HL-60/S4 (cell line): ENCODE data around the gene MPP1.

ENCODE experiments used
- in situ Hi-C: fragments of 300-500 bp; cut with MboI; formaldehyde crosslinking; loops from 2 replicates; pipeline ENCODE4 v1.14.3; 2022; ENCODE audit warnings: low sequenced_read_pairs

Gene MPP1

DNA sequence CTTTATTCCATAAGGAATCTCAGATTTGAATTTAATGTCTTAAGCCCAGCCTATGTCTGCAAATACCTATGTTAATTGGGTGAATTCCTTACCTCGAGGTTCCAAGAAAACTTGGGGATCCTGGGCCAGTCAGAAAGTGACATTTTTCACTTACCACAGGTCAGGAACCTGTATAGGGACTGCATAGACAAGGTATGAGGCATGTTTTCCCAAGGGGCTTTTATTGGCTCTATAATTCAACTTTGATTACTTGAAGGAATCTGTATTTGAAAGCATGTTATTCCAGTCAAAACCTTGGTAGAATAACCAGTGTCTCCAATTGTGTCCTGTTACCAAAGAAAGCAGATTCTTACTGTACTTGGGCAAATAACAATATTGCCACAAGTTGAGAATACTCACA lies 8.5 kb upstream of the MPP1 start:
- in situ Hi-C loops: no loop called here

DNA sequence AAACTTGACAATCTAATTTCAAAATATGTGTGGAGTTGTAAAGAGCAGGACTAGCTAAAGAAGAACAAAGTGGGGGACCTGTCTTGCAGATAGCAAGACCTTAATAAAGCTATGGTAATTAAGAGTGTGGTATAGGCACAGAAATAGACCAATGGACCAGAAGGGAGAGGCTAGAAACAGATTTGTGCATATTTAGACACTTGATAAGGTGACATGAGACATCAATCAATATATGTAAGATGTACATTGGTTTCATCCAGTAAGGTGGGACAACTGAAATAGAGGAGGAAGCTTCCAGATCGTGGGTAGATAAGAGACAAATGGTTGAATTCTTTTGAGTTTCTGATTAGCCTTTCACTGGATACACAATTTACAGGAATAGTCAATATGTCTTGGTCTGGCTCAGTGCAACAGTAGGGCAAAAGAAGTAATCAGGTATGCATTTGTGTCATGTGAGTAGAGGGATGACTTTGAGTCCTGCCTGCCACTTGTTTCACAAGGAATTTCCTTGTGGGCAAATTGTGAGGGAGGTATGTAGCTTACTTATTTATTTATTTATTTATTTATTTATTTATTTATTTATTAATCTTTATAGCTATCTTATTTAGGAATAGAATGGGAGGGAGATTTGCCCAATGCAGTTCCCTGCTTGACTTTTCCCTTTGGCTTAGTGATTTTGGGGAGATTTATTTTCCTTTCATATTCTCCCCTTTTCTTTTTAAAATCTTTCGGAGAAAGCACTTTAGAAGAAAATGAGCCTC lies 7.2 kb upstream of the MPP1 start:
- in situ Hi-C loops: no loop called here

DNA sequence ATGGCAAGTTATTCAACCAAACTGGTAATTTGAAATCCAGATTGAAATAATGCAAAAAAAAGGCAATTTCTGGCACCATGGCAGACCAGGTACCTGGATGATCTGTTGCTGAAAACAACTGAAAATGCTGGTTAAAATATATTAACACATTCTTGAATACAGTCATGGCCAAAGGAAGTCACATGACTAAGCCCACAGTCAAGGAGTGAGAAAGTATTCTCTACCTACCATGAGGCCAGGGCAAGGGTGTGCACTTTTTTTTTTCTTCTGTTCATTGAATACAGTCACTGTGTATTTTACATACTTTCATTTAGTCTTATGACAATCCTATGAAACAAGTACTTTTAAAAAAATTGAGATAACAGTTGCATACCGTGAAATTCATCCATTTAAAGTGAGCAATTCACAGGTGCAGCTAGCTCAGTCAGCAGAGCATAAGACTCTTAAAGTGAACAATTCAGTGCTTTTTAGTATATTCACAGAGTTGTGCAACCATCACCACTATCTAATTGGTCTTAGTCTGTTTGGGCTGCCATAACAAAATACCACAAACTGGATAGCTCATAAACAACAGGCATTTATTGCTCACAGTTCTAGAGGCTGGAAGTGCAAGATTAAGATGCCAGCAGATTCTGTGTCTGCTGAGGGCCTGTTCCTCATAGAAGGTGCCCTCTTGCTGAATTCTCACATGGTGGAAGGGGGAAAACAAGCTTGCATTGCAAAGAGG lies 4.8 kb upstream of the MPP1 start:
- in situ Hi-C loops: no loop called here

DNA sequence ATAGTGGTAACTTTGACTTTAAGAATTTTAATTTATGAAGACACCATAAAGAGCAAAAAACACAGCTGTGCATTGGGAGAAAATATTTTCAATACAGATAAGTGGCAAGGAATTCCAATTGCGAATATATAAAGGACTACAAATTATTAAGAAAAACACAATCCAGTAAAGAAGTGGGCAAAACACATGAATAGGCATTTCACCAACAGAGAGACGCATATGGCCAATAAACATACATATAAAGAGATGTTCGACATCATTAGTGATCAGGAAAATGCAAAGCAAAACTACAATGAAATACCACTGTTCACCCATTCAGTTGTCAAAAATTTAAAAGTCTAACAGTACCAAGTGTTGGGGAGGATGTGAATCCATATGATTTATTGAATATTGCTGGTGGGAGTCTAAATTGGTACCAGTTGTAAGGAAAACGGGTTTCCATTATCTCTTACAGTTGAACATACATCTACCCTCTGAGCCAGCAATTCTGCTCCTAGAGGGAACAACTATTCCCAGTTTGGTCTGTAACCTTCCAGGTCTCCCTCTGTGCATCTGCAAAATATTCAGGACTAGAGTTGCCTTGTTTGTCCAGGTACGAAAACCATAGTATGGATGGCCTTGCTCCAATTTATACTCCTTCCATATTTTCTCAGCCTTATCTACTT lies 1.7 kb upstream of the MPP1 start:
- in situ Hi-C loops: no loop called here

DNA sequence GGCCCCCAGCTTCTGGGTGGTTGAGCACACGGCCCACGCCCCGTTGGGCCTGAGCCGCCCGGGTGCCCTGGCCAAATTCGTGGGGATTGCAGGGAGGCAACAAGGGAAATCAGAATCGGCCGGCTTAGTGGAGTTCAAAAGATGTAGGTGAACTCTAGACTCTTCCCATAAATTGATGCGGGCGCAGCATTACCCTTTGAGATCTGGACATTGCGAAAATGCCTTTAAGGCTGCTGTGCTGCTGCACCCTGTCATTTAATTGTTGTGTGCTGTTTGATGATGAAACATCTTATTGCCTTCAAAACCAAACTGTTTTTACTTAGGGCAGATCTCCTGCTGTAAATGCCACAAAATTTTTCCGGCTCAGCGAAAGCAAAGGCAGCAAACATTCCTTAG lies 409 bp upstream of the MPP1 start:
- in situ Hi-C loops: no loop called here

DNA sequence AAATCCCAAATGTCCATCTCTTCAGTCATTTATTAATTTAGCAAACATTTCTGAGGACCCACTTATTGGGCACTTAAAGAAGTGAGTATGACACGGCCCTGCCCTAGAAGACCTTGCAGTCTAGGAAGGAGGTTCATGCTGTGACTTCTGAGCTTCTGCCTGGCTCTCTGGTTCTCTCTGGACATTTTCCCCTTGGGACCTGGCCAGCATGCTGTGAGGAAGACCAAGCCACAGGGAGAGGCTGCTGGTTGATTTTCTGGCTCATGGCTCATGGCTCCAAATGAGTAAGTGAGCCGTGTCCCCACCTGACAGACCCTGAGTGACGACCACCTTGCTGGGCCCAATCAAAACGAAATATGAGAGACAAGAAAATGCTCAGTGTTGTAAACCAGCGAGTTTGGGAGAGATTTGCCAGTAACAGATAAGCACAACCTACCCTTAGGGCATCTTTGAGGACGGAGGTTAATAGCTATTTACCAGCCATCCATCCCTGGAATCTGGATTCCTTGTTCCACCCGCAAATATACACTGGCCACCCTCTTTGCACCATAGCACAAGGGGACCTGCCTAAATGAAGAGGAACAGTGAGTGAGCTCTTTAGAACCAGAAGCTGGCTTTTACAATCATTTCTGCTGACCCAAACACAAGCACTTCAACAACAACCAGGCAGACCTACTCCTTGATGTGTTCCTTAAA lies 876 bp downstream of the MPP1 start:
- in situ Hi-C loops: no loop called here

DNA sequence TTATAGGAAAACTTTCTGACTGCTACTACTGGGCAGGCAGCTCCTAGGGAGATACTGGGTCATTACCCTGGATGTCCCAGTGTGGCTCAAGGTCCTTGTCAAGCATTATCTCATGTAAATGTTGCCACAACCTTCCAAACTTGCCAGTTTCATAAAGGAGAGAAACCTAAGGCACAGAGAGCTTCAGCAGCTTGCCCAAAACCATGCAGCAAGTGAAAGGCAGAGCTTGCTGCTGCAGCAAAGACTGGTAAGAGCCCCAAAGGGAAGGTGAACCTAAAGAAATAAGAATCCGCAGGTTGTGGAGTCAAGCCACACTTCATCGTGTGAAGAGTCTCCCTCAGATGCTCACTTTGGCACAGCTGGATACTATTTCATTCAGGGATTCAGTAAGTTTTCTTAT lies 2.3 kb downstream of the MPP1 start:
- in situ Hi-C loops: no loop called here

DNA sequence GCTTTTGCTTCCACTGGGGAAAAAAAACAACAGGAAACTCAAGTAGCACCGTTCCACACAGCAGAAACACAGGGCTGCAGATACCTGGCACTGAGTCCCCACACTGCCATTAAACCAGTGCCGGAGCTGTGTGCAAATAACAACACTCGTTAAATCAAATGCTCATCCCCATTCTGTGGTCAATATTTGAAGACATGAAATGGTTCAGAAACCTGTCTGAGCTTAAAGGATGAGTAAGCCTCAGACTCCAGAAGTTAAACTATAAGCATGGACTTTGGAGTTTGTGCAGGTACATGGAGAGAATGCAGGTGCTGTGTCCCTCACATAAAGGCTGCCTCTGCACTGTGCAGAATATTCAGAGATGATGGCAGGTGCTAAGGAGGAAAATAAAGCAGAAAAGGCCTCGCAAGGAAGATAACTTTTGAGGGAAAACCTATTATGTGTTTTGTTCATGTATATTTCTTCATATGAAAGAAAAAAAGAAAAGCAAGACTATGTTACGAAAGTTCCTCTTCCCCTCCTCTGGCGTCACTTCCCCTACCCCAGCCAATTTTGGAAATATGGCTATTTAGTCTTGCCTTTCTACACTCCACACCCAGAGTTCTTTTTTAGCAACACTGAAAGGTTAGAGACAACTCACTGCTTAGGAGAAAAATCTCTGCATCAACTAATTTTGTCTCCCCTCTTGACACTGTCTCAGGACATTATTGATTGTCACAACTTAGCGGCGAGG lies 4.6 kb downstream of the MPP1 start:
- in situ Hi-C loops: no loop called here

DNA sequence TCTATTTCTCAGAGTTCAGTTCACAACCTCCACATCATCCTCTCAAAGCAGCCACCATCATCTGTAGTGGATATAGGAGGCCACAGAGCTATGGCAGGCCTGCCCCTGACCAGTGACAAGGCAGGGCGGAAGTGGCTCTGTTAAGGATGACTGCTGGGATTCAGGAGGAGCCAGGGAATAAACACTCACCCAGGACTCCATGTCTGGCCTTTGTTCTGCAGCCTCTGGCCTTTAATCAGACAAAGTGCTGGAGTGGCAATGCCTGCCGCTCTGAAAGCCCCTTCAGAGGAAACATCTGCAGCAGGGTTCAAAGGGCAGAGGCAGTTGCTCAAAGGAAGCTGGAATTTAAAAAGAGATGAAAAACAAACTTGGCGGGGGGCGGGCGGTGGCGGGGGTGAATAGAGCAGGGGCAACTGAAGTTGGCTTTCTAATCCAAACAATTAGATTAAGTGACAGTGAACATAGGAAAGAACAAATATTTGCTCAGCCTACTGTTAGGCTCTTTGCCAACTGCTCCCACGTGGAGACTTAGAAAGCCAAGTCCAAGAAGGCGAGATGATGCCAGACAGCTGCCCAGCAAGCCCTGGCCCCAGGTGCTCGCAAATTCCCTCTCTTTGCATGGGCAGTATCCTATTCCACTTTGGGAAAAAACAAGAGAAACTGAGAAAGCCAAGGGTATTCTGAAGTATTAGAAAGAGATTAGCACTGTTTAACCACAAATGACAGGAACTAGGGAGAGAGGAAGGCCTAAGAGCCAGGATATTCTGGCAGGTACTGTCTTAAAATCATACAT lies 5.5 kb downstream of the MPP1 start:
- in situ Hi-C loops: no loop called here

DNA sequence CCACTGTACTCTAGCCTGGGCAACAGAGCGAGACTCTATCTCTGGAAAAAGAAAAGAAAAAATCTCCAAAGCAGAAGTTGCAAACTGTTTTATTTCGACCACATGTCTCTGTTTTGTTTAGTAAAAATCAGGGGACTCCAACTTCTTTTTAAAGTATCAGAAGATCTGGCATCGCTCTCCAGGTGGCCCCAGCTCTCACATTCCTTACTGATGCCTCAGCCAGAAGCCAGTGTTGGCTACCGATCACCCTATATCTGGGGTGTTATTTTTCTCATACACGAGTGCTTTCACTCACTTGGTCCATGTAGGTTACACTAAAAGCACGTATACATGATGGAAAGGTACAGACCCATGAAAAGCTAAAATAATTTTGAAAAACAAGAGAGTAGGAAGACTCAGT lies 8.3 kb downstream of the MPP1 start:
- in situ Hi-C loops: no loop called here

DNA sequence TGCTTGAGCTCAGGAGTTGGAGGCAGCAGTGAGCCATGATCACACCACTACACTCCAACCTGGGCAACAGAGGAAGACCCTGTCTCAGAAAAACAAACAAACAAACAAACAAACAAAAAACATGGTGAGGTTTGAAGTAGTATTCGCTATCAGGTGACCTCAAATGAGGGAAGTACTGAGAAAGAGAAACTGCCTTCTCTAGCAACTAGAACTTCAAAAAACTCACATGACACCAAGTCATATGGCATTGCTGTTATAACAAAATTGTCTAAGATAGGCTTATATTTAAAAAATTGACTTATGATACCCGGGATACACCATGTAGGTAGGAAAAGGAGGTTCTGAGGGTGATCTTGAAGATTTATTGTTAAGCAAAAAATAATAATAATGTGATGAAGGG lies 10.3 kb downstream of the MPP1 start:
- in situ Hi-C loops: no loop called here

DNA sequence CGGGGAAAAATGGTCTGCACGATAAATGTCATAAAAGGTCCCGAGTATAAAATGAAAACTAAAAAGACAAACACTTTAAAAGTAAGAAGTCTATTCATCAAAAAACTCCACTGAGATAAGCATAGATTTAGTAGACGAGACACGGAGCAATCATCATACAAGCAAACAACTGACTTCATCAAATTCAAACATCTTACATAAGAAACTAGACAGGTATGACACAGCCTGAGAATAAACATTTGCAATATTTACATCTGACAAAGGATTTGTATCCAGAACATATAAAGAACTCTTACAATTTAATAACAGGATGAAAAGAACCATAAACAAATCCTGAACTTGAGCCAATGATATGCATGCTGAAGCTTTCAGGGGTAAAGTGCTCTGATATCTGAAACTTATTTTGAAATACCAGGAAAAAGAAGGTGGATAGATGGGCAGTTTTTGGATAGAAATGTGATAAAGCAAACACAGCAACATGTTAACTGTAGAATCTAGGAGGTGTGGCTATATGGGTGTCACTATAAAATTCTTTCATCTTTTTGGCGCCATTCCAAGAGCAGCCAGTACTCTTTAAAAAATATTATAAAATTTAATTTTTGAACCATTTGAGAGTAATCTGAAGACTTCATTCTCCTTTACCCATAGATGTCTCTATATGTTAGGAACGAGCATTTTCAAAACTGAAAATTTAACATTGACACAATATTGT lies 12.0 kb downstream of the MPP1 start:
- in situ Hi-C loops: no loop called here

DNA sequence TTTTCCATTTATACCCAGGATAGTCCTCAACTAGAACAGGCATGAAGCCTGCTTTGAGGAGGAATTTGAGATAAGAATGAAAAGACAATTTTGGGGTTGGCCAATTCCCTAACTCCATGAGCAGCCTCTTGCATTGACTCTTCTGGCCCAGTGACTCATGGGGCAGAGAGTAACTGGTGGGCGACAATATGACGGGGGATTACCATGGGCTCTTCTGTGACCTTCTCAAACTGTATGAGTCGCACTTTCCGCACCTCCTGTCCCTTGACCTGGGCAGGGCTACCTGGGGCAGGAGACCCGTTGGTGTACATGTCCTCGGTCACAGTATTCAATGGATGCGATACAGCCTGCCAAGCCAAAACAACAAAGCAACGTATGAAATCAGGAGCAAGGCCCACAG lies 13.3 kb downstream of the MPP1 start:
- in situ Hi-C loops: no loop called here

DNA sequence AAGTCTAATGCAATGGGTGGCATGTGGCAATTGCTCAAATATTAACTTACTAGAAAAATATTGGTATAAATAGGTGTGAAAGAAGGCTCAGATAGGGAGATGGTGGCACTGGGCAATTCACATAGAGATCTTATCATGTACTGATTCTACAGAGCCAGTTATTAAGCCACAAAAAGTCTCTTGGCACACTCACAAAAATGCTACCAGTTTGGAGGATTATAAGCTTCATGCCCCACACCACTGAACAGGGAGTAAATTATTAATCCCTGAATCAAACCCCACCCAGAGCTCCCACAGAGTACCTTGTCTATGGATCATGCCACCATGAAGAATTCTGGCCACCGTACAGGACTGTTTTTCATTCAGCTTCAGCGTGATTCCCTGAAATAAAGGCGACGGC lies 13.8 kb downstream of the MPP1 start:
- in situ Hi-C loops: no loop called here

DNA sequence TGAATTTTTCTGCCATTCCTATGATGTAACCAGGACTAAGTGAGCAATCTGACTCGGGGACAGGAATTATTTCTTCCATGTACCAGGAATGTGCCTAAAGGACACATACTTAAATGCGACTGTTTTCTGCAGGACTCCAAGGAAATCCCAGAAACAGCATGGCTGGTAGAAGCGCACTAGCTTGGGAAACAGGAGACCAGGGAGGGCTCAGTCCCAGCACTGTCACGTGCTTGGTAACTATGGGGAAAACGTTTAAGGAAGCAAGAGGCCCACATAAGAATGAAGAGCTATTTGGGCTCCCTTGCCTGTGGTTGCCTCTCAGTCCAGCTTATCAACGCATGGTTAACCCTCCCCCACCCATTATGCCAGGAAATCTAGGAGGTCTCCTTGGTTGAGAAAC lies 19.6 kb downstream of the MPP1 start:
- in situ Hi-C loops: no loop called here

DNA sequence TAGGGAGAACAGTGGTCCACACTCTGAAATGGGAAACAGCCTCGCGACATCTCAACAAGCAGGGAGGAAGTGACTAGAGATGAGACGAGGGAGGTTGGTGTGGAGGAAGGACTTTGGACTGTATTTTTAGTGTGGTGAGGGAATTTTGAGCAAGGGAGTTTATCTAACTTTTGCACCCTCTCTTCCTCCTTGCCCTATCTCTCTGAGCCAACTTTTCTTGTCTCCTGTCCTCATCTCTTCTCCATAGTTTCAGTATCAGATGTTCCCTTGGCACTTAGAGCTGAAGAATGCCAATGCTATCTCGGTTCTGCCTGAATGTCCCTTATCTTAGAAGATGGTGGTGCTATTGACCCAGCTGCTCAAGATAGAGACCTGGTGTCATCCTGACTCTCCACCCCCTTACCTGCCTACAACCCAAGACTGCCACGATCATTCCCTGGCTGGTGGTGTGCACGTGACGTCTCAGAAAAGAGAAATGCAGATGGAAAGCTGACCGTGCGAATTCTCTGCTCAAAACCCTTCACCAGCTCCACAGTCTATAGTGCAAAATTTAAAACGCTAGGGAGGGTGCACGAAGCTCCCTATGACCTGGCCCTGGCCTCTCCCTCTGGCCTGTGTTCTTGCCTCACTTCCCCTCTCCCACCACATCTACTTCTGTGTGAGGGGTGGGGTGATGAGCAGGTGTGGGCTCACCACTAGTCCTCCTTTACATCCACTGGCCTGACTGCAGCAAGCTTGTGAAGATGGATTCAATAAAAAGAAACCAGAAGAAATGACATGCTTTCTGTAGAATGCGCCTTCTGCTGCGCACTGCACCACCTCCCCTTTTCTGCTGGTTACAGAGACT lies 20.9 kb downstream of the MPP1 start:
- in situ Hi-C loops: no loop called here

DNA sequence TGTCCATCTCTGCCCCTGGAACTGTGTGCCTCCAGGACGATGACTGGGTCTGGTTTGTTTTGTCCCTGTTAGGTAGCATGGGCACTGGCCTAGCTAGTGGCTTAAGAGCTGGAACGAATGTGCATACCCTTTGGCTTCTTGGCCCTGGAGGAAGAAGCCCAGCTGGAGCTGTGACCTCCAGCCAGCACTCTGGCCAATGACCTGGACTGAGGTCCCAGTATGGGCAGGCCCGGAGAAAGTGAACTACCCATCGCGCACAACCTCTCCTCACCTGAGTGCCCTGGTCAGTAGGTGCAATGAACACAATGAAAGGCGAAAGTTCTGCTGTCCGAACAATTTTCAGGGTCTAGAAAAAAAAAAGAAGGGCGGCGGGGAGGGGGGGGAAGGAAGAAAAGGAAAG lies 24.3 kb downstream of the MPP1 start:
- in situ Hi-C loops: no loop called here

DNA sequence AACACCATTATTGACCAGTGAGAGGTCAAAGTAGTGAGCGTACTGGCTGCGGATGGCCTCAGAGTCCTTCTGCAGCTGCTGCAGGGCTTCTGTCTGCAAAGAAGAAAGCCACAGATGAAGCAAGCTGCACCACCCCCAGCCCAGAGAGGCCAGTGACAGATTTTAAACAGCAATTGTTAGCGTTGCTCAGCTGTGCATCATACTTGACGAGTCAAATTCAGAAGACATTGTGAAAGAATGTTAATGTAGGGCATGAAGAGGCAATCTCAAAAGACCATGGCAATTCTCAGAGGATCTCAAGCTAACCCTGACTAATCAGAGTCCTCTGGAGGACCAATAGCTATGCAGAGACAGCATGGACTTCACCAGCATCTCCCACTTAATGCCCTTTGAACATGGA lies 26.0 kb downstream of the MPP1 start:
- in situ Hi-C loops: no loop called here

DNA sequence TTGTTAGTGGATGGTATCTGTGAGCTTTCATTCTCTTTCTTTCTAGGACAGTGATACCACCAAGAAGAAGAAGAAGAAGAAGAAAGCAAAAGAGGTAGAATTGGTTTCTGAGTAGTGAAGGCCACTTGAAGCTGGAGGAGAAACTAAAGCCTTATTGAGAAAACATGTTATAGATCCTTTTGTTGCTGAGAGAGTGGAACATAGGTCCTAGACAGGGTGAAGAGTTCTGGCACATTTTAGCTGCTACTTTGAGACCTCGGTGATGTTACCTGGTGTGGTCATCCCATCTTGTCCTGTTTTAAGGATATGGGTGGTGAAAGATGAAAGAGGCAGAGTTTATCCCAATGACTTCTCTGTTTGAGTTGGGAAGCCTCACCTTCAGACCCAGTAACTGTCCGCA lies 28.5 kb downstream of the MPP1 start:
- in situ Hi-C loops: no loop called here
